Measurements from ENCODE around the gene MAN2A2. TPM values are rescaled to one million over a fixed set of nuclear protein-coding genes. Genes with fewer than 3 reads are reported as not detected.
"Not testable (repeated sequence)": the region's sequence is repeated elsewhere in the genome, so short reads cannot be mapped to it uniquely, and the experiment has no call there.

MAN2A2 gene
- total RNA-seq, 1 donor from 2014 or later, result 8.4 TPM

GRCh38 chr15:90918034-90918788, 15.1 kb downstream of the MAN2A2 start:
- H3K4me3 ChIP-seq (ENCODE audit: low read depth, low read length), result no peak overlapping the region
- TF ChIP-seq CTCF (IDR thresholded peaks at IDR 0.05; ENCODE audit: insufficient read depth, low read length, severe bottlenecking), result no peak
- no peak for FAIRE-seq
- no peaks in the 10 kb centered on the region for H3K27me3 ChIP-seq (ENCODE audit: control insufficient read depth, insufficient read depth, low read length)
- DNase-seq (ENCODE audit: low read depth), result no peak
- peaks cover 12% of the 10 kb centered on the region for H3K36me3 ChIP-seq (ENCODE audit: control insufficient read depth, insufficient read depth, low read length)

DNA sequence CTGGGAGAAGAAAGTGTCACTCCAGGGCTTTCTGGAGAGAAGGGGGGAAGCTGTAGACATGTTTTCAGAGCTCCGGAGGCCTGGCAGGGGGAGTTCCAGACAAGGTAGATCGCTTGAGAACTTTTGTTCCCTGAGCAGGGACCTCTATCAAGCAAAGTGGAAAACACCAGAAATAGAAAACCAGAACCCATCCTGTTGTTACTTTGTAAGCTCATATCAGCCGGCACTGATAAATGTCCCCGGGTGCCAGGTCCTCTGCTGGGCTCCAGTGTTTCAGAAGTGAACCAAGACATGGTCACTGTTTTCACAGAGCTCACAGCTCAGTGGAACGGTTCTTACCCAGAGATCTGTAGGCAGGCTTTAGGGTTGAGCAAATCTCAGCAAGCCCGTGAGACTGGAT, 15.7 kb downstream of the MAN2A2 start:
- peaks cover 8% of the 10 kb centered on the region for H3K36me3 ChIP-seq (ENCODE audit: control insufficient read depth, insufficient read depth, low read length)
- FAIRE-seq, result no peak
- TF ChIP-seq CTCF (IDR thresholded peaks at IDR 0.05; ENCODE audit: insufficient read depth, low read length, severe bottlenecking), result no peak
- no peak for DNase-seq (ENCODE audit: low read depth)
- no peaks in the 10 kb centered on the region for H3K27me3 ChIP-seq (ENCODE audit: control insufficient read depth, insufficient read depth, low read length)
- no peak overlapping the region for H3K4me3 ChIP-seq (ENCODE audit: low read depth, low read length)

DNA sequence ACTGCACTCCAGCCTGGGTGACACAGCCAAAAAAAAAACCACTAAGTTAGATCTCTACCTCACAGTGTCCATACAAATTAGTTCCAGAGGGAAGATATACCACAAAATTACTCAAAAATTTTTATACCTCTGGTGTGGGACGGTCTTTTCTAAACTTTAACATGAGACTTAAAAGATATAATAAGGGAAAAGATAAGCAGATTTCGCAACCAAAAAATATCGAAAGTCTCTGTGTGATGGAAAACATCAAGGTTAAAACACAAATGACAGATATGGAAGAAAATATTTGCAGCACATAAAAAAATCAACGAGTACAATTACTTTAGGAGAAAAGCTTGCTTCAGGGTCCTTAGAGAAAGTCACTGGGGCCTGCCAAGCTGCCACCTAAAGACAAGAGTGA, 18.8 kb downstream of the MAN2A2 start:
- Histone ChIP-seq H3K36me3 (ENCODE audit: control insufficient read depth, insufficient read depth, low read length) (peaks cover 4% of the 10 kb centered on the region), H3K4me3 (ENCODE audit: low read depth, low read length) (no peak overlapping the region), H3K27me3 (ENCODE audit: control insufficient read depth, insufficient read depth, low read length) (no peaks in the 10 kb centered on the region)
- no peak for TF ChIP-seq CTCF (IDR thresholded peaks at IDR 0.05; ENCODE audit: insufficient read depth, low read length, severe bottlenecking)
- DNase-seq (ENCODE audit: low read depth) (no peak), FAIRE-seq (no peak)

- DNase-seq (ENCODE audit: low read depth); H3K4me3 ChIP-seq (ENCODE audit: low read depth, low read length); FAIRE-seq; H3K27me3 ChIP-seq (ENCODE audit: control insufficient read depth, insufficient read depth, low read length); H3K36me3 ChIP-seq (ENCODE audit: control insufficient read depth, insufficient read depth, low read length): not testable (repeated sequence)
Measured at GRCh38 chr15:90922712-90923322, 19.7 kb downstream of the MAN2A2 start.

DNA sequence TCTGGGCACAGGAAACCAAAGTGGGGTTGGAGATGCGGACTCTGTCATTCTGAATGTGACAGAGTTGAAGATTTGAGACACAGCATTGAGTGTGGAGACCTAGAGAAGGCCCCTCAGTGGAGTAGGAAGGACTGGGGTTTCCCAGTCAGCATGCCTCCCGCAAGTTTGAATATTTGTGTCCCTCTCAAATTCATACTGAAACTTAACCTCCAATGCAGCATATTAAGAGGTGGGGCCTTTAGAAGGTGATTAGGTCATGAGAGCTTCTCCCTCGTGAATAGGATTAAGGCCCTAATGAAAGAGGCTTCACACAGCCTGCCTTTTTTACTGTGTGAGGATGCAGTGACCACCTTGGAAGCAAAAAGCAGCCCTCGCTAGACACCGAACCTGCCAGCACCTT, 21.3 kb downstream of the MAN2A2 start:
- peaks cover 2% of the 10 kb centered on the region for H3K36me3 ChIP-seq (ENCODE audit: control insufficient read depth, insufficient read depth, low read length)
- FAIRE-seq (no peak), DNase-seq (ENCODE audit: low read depth) (no peak)
- no peaks in the 10 kb centered on the region for H3K27me3 ChIP-seq (ENCODE audit: control insufficient read depth, insufficient read depth, low read length)
- TF ChIP-seq CTCF (IDR thresholded peaks at IDR 0.05; ENCODE audit: insufficient read depth, low read length, severe bottlenecking), result no peak
- H3K4me3 ChIP-seq (ENCODE audit: low read depth, low read length), result no peak overlapping the region

DNA sequence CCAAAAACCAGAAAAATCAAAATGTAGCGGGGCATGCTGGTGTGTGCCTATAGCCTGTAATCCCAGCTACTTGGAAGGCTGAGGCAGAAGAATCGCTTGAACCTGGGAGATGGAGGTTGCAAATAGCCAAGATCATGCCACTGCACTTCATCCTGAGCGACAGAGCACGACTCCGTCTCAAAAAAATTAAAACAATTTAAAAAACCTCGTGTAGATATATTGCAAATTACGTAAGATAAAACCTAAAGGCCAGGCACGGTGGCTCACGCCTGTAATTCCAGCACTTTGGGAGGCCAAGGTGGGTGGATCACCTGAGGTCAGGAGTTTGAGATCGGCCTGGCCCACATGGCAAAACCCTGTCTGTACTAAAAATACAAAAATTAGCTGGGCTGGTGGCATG, 23.7 kb downstream of the MAN2A2 start:
- not testable (repeated sequence) for H3K4me3 ChIP-seq (ENCODE audit: low read depth, low read length); FAIRE-seq; H3K27me3 ChIP-seq (ENCODE audit: control insufficient read depth, insufficient read depth, low read length); DNase-seq (ENCODE audit: low read depth); H3K36me3 ChIP-seq (ENCODE audit: control insufficient read depth, insufficient read depth, low read length)

DNA sequence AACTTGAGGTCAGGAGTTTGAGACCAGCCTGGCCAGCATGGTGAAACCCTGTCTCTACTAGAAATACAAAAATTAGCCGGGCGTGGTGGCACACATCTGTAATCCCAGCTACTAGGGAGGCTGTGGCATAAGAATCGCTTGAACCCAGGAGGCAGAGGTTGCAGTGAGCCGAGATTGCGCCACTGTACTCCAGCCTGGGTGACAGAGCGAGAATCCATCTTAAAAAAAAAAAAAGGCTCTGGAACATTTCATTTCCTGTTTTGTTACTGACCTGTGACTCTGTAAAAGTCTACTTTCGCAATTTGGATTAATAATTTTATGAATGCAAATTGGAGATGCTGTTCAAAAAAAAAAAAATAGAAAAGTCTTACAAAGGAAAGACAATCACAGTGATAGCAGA, 25.0 kb downstream of the MAN2A2 start:
- H3K36me3 ChIP-seq (ENCODE audit: control insufficient read depth, insufficient read depth, low read length); H3K27me3 ChIP-seq (ENCODE audit: control insufficient read depth, insufficient read depth, low read length); FAIRE-seq: not testable (repeated sequence)

More for the DNA sequence above, 25.0 kb downstream of the MAN2A2 start:
- H3K4me3 ChIP-seq (ENCODE audit: low read depth, low read length); DNase-seq (ENCODE audit: low read depth): not testable (repeated sequence)
